Body of pancreas (tissue), 4 donors: Measurements from ENCODE around the gene SPDYE4. TPM values are rescaled to one million over a fixed set of nuclear protein-coding genes. Genes with fewer than 3 reads are reported as not detected.

Source experiments
- ATAC-seq: fragments of 150-250 bp; one replicate; pipeline ENCODE4 v1.9.1; 2016
- DNase-seq, 4 donors: peaks; one replicate each; pipeline ENCODE4 v3.0.0-alpha.2; 2019
- H3K27ac ChIP-seq, 4 donors: fragments of 200-600 bp; sonication (generic); 1 replicate in 3 of 4; 2 replicates in 1 of 4; pipeline versions ENCODE4 v1.5.1 to v1.6.1; 2016 to 2019; ENCODE audit warnings: mild to moderate bottlenecking in 1 of 4, mixed read lengths in 1 of 4, moderate library complexity in 1 of 4
- H3K27me3 ChIP-seq, 2 donors: fragments of 200-600 bp; sonication (generic); one replicate each; pipeline ENCODE4 v1.6.0; 2016; ENCODE audit warnings: mild to moderate bottlenecking in 1 of 2
- H3K36me3 ChIP-seq, 2 donors: fragments of 200-600 bp; sonication (generic); replicated peaks in 1 of 2; 2 replicates each; pipeline ENCODE4 v1.5.1; 2016; ENCODE audit warnings: low read depth in 2 of 2; ENCODE audit not compliant: insufficient read depth in 1 of 2
- H3K4me1 ChIP-seq: fragments of 200-600 bp; sonication (generic); one replicate; pipeline ENCODE4 v1.6.0; 2016
- H3K4me3 ChIP-seq, 2 donors: fragments of 200-600 bp; sonication (generic); 1 replicate in 1 of 2; 2 replicates in 1 of 2; pipeline ENCODE4 v1.5.1; 2016 to 2019
- H3K9me3 ChIP-seq, 3 donors: fragments of 200-600 bp; sonication (generic); 1 replicate in 2 of 3; 2 replicates in 1 of 3; pipeline ENCODE4 v1.5.1; 2016
- POLR2A ChIP-seq, 3 donors: fragments of 450-650 bp; IDR thresholded peaks; one replicate each; pipeline ENCODE4 v1.6.1; 2016; ENCODE audit warnings: antibody characterized with exemption in 3 of 3, mild to moderate bottlenecking in 2 of 3
- WGBS, 2 donors: methylation state at CpG; one replicate each; pipeline ENCODE4 v1.1.5; 2017; 5-methylcytosine and 5-hydroxymethylcytosine counted together
- intact Hi-C: fragments of 100-400 bp; cut with DNase I; formaldehyde crosslinking; loops from one replicate; pipeline ENCODE4 v1.15.1; 2023
- total RNA-seq, 2 donors: library from RNA; depleted of rRNA; stranded (reverse); fragments of >200 nt; gene quantifications; one replicate each; pipeline ENCODE4 v1.1.0, GENCODE V29; 2016
- TF ChIP-seq, protein P1 (sequence below), 7 experiments: fragments of 450-650 bp in 4 of 7; fragments of 200-600 bp in 3 of 7; sonication (generic) in 3 of 7; IDR thresholded peaks; one replicate each; pipeline ENCODE4 v1.5.1; 2016 to 2019; ENCODE audit warnings: antibody characterized with exemption in 7 of 7

SPDYE4 gene
- total RNA-seq, 2 donors from 2014 or later: not detected

DNA sequence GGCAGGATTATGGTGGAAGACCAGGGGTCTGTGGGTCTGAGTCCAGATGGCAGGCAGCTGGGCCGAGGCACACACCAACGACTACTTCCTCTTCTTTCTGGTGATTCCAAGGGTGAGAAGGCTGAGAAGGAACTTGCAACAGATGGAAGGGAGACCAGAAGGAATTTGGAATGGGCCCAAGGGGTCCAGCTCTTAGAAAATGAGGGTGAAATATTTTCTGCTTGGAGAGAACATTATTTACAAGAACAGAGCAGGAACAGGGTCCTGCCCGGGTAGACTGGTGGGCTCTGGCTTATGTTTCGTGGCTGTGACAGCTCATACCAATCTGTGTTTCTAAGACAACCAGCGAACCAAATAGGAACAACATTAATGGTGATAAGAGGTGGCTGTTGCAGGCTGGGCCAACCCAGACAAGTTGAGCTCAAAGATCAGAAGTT lies 50.3 kb downstream of the SPDYE4 start:
- Histone ChIP-seq H3K4me3 (no peak overlapping the region), H3K9me3 (no peaks in the 10 kb centered on the region), H3K27me3 (no peaks in the 10 kb centered on the region), H3K4me1 (no peaks in the 10 kb centered on the region), H3K36me3 (no peaks in the 10 kb centered on the region), H3K27ac (peak overlapping the region in 1 of 4 donors; percentile 42)
- WGBS, 2 donors: 40 to 46% methylated on average over 5 of the region's 5 CpGs
- TF ChIP-seq, protein P1, sequence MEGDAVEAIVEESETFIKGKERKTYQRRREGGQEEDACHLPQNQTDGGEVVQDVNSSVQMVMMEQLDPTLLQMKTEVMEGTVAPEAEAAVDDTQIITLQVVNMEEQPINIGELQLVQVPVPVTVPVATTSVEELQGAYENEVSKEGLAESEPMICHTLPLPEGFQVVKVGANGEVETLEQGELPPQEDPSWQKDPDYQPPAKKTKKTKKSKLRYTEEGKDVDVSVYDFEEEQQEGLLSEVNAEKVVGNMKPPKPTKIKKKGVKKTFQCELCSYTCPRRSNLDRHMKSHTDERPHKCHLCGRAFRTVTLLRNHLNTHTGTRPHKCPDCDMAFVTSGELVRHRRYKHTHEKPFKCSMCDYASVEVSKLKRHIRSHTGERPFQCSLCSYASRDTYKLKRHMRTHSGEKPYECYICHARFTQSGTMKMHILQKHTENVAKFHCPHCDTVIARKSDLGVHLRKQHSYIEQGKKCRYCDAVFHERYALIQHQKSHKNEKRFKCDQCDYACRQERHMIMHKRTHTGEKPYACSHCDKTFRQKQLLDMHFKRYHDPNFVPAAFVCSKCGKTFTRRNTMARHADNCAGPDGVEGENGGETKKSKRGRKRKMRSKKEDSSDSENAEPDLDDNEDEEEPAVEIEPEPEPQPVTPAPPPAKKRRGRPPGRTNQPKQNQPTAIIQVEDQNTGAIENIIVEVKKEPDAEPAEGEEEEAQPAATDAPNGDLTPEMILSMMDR (IDR thresholded peaks at IDR 0.05): no peak
- no peak for TF ChIP-seq POLR2A (IDR thresholded peaks at IDR 0.05)
- intact Hi-C loops: no loop called here
- ATAC-seq: peak; percentile 58
- DNase-seq: peak in 1 of 4 donors; percentile 32

DNA sequence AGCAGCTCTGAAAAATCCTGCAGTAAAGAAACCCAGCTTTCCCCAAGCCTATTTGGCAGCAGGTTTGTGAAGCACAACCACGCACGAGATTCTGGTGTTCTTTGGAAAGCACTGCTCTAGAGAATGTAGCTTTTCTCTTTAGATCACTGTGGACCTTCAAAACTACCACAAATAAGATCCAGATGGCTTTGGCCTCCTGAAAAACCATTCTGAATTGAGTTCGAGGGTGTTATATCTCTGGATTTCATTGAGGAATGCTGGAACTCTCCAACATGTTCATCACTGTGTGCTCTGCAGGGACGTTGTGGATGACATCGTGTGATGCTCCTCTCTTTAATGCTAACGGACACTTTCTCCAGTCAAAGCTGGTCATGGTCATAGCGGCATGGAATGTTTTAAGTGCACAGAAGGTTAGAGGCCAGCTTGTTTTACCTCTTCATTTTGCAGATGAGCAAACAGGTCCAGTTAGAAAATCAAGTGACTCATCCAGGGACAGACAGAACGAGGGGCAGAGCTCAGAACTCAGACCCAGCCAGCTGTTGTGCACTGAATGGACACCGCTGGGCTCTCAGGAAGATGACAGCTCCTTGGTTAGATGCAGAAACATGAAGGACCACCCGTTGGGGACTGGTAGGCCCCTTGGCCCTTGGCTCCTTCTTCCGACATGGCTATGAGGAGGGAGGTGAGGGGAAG lies 50.9 kb downstream of the SPDYE4 start:
- WGBS, 2 donors: 56 to 61% methylated on average over 10 to 11 of the region's 11 CpGs
- intact Hi-C loops: no loop called here

DNA sequence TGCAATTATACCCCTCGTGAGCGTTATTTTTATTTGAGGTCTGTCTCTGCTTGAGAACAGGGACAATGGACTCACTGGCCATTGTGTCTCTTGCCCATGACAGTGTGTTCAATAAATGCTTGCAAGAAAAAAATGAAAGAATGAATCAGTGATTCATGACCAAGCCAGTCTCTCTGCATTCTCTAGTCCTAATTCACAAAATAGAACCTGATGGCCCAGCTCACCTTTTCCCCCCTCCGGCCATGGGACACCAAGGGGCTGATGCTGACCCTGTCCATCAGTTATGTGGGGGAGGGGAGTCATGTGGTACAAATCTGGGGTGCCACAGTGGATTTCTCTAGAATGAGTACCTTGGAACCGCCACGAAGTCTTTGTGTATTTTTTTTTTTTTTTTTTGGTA lies 51.9 kb downstream of the SPDYE4 start:
- H3K4me3 ChIP-seq: no peak overlapping the region
- H3K4me1 ChIP-seq: no peaks in the 10 kb centered on the region
- ATAC-seq (no peak), DNase-seq (no peak)
- H3K27ac ChIP-seq: no peak overlapping the region
- no peaks in the 10 kb centered on the region for H3K27me3 ChIP-seq
- WGBS, 2 donors: 63 to 69% methylated on average over 5 of the region's 5 CpGs
- intact Hi-C loops: no loop called here
- no peak for TF ChIP-seq POLR2A (IDR thresholded peaks at IDR 0.05)
- TF ChIP-seq, protein P1 (IDR thresholded peaks at IDR 0.05): no peak
- H3K9me3 ChIP-seq: no peaks in the 10 kb centered on the region
- H3K36me3 ChIP-seq: no peaks in the 10 kb centered on the region

More for the DNA sequence above, 50.9 kb downstream of the SPDYE4 start:
- Histone ChIP-seq H3K27ac (peak overlapping the region in 1 of 4 donors; percentile 42), H3K4me3 (no peak overlapping the region), H3K27me3 (no peaks in the 10 kb centered on the region), H3K36me3 (no peaks in the 10 kb centered on the region), H3K9me3 (no peaks in the 10 kb centered on the region), H3K4me1 (no peaks in the 10 kb centered on the region)
- DNase-seq (no peak), ATAC-seq (peak; percentile 49)
- no peak for TF ChIP-seq POLR2A (IDR thresholded peaks at IDR 0.05)
- TF ChIP-seq, protein P1 (IDR thresholded peaks at IDR 0.05): no peak

DNA sequence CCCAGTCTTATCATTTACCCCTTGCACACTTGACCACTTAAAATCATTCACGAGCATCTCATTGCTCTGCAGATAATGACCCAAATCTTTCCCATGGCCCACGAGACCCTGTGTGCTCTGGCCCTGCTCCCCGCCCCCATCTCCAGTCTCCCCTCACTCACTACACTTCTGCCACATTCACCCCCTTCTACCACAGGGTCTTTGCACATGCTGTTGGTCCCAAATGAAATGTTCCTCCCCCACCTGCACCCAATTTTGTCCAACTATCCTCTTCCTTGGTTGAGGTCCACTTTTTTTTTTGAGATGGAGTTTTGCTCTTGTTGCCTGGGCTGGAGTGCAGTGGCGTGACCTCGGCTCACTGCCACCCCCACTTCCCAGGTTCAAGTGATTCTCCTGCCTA lies 52.9 kb downstream of the SPDYE4 start:
- no peaks in the 10 kb centered on the region for H3K9me3 ChIP-seq
- no peaks in the 10 kb centered on the region for H3K27me3 ChIP-seq
- intact Hi-C loops: no loop called here
- no peak overlapping the region for H3K27ac ChIP-seq
- ATAC-seq (no peak), DNase-seq (no peak)
- H3K36me3 ChIP-seq: no peaks in the 10 kb centered on the region
- H3K4me1 ChIP-seq: no peaks in the 10 kb centered on the region
- TF ChIP-seq, protein P1 (IDR thresholded peaks at IDR 0.05): no peak
- TF ChIP-seq POLR2A (IDR thresholded peaks at IDR 0.05): no peak
- no peak overlapping the region for H3K4me3 ChIP-seq
- 84 to 86% methylated on average over 5 of the region's 5 CpGs for WGBS, 2 donors

DNA sequence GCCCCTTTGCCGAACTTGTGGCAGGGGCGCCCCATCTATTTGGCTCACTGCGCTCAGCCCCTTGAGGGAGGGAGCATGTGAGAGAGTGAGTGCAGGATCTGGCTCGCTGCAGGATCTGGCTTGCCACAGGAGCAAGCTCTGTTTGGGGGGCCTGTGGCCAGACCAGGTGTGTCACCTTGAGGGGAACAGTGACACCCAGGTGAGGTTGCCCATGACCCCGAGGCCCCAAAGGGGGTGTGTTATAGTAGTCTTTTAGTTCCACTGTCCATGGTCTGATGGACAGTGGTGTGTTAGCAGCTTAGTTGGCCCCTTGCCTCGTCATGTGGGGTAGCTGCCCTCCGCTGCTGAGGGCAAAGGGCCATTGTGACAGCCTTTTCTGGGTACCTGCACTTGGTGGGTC lies 55.3 kb downstream of the SPDYE4 start:
- Histone ChIP-seq H3K36me3 (no peaks in the 10 kb centered on the region), H3K27ac (no peak overlapping the region), H3K4me1 (no peaks in the 10 kb centered on the region), H3K9me3 (no peaks in the 10 kb centered on the region), H3K27me3 (no peaks in the 10 kb centered on the region), H3K4me3 (no peak overlapping the region)
- intact Hi-C loops: no loop called here
- no peak for ATAC-seq
- WGBS, 2 donors: 73 to 82% methylated on average over 6 to 7 of the region's 7 CpGs
- no peak for DNase-seq
- TF ChIP-seq POLR2A (IDR thresholded peaks at IDR 0.05): no peak
- TF ChIP-seq, protein P1 (IDR thresholded peaks at IDR 0.05): no peak
